ENCODE data around the gene BOC.

The BOC gene

DNA sequence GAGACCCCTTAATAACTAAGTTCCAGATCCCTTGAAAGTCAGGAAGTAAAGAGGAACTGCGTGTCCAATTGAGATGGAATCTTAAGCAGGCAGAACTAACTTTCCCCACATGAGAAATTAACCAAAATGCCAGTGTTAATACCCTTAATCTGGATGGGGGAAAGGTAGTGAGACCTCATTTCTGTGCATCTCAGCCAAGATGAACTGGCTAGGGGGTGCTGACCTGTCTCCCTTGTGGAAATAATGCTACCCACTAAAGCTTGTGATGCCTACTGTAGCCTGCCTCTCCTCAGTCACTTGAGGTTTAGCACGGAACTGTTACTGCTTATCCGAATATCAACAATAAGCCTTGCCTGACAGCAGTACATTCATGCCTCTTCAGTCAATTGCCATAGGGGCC is 15.1 kb downstream of the BOC start:
- no peak for DNase-seq

DNA sequence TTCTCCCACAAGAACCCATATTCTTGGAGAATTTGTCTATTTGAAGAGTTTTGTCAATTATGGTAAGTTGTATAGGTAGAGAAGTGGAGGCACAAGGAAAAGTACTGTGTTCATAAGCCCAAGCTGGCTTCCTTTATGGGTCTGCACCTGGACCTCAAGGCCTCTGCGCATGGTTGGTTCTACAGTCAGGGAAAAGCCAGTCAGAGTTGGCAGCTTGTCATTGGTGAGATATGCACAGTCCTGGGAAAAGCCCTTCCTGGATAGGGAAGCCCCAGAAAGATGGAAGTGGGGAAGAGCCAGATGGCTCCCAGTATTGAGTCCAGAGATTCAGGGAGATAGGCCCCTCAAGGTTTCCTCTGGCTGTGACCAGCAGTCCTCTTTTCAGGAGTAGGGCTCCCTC is 15.8 kb downstream of the BOC start:
- no peak for DNase-seq

DNA sequence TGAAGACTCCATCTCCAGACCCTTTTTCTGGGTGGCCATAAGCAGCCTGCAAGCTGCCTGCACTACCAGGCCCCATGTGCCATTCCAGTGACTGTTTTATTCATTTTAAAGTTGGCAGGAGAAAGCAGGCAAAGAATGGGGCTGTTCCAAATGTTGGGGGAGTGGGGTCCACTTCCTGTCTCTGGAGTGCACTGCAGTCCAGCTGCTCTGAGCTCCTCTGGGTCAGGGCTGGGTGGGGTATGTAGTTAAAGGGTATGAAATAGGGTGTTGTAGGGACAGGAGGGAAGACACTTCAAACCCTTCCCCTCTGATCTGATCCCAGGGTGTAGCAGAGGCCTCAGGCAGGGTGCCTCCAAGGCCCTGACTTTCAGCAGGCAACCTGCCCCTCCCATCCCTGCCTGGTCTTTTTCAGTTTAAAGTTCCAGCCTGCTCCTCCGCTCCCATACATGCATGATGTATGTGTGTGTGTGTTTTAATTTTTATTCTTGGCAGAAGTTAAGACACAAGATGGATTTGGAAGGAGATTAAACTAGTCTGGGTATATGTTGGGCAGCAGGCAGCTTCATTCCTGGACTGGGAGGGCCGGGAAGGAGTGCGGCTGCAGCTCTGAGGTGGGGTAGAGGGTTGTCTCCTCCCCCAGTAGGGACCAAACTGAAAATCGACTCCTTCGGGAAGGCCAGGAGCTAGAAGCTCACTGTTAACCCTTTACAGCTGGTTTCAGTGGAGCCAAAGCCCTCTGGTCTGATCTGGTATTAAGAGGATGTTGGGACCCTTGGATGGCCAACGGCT is 17.3 kb downstream of the BOC start:
- DNase-seq, result no peak

DNA sequence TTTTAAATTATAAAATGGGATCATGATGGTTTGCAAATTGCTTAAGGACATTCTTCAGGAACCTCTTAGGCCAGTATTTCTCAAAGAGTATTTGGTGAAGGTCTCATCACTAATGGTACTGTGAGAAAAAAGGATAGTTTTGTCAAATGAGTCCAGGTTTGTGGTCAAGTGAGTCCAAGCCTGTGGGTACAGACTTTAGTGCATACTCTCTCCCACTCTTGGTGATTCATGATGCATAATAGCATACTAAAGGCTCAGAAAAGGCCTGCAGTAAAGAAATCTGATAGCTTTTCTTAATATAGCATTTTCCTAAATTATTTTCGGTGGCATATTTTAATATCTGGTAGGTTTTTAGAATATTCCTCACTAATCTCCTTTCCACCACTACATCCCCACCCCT is 20.0 kb downstream of the BOC start:
- DNase-seq, result no peak

DNA sequence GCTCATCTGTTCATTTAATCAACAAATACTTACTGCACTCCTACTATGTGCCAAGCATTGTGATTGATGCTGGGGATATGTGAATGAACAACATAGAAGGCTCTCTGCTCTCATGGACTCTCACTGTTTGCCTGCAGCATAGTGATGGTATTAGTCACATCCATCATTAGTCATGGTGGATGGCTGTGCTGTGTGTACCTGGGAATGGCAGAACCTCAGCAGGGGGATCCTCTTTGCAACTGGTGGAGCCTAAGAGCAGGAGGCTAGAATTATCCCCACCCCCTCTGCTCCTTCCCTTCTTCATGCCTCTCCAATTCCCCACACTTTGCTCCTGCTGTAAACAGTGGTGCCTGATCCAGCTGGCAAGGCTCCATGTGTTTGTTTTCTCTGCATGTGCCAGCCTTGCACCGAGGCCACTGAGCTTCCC is 20.5 kb downstream of the BOC start:
- DNase-seq, result no peak

DNA sequence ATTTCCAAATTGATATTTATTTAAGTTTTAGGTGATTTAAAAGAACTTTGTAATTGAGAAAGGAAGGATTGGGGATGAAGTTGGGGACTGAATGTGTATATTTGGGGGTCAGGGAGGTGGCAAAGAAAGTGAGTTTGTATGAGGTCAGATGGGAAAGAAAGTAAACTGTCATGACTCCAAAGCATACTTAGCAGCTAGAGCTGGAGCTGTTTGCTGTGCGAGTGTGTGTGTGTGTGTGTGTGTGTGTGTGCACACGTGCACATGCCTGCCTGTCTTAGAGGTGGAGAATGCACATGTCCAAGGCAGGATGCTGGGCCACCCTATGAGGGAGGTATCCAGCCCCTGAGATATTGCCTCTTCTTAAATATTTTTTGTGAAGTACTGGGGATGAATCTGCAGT is 21.0 kb downstream of the BOC start:
- DNase-seq, result no peak

DNA sequence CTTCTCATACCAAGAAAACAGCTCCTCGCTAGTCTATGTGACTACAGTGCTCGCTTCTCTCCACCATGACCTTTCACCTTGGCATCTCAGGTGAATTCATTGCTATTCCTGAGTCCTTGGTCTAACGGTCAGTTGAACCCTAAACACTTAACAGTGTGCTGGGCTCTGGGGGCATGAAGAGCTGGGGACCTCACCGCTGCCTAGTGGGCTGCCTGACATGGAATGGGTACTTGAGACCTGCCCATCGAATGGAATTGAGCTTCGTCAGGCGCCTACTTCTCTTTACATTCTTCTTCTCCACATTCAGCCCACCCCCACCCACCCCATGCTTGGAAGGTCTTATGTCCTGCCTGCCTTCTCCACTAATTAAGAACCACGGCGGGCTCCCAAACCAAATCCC is 22.1 kb downstream of the BOC start:
- no peak for DNase-seq

DNA sequence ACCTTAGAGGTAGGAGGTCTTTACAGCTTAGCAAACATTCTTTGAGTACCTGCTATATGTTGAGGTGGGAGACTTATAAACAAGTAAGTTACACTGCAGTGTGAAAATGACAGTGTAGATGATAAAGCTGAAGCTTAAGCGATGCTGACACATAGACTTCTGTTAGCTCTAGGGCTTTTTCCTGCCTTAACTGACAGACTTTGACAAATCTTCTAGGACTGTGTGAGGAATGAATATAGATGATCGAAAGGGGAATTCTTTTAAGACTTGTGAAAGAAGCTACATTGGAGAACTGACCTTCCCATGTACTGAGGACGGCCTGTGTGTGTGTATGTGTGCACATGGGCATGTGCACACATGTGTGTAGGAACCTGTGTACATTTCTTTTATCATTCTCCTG is 22.7 kb downstream of the BOC start:
- no peak for DNase-seq

DNA sequence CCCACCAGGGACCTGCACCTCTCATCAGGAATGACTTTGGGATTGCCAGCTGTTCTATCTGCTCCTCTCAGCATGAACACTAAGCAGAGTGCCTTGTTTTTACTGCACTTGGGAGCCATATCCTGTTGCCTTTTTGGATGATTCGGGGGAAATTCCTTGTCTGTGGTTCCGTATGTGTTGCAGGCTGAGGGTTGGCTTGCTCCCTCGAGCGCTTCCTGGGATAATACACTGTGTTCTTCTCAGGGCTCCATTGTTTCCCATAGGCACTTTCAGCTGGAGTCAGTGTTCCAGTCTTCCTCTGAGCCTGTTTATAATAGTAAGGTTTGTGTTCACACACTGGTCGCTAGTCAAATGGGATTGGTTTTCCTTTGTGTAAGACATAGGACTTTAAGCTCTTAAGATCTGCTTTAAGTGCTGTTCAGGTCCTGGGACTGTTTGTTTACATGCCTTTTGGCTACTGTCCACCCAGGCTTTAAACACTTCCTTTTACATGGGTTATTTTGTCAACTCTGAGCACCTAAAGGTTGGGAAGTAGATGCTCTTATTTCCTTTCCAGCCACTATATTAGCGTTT is 23.4 kb downstream of the BOC start:
- no peak for DNase-seq

DNA sequence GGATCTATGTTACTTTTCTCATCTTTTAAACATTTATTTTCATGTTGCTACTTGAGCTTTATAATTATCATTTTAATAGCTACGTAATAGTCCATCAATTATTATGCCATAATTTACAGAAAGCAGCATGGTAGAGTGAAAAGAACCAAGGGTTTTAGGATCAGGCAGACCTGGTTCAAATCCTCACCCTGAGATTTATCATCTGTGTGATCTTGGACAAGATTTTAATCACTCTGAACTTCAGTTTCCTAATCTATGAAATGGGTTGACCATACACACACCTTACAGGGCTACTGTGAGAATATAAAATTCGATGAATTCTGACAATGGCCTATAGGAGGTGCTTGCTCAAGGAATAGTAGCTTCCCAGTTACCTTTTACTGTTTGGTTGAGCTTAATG is 27.1 kb downstream of the BOC start:
- no peak for DNase-seq

DNA sequence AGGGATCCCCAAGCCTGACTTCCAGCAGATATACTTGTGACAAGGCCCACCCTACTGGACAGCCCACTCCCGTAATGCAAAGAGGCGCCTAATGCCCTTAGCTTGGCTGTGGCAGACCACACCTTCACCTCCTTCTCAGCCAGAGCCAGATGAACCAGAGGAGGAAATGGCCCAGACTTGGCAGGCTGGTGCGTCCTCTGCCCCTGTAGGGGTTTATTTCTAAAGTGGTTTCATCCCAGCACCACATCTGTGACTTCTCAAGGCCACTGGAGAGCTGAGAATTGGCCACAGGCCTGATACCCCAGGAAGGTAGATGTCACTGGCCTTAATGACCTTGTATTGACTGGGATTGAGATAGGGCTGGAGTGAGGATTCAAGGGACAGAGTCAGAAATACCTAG is 29.5 kb downstream of the BOC start:
- no peak for DNase-seq

DNA sequence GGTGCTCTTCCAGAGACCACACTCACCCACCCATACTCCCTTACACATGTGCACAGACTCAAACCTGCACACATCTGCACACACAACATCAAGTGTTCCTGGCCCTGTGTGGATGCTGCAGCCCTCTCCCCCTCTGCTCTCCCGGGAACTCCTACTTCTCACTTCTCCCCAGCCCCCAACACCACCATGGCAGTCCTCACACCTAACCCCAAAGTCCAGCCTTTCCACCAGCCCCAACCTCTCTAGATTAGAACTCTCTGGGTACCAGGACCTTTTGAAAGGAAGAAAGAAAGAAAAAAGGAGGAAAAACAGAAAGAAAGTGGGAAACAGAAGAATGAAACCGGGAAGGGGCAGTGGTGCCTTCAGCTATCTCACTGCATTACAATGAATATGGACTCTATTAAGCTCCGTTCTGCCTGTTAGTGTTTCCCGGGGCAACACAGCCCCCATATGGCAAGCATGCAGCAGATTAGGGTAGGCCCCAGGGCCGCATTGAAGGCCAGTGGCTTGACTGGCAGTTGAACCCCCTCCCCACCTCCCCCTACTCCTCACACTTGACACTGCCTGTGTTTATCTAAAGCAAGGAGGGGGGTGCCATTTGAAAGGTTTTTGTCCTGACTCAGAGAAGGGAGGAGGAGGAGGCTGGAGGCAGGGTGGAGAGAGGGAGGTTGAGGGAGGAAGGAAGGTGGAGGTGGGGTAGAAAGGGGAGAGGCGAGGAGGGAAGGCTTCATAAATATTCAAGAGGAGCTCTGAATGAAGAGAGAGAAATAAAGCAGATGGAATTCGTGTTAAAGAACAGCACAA is 30.1 kb downstream of the BOC start:
- no peak for DNase-seq

DNA sequence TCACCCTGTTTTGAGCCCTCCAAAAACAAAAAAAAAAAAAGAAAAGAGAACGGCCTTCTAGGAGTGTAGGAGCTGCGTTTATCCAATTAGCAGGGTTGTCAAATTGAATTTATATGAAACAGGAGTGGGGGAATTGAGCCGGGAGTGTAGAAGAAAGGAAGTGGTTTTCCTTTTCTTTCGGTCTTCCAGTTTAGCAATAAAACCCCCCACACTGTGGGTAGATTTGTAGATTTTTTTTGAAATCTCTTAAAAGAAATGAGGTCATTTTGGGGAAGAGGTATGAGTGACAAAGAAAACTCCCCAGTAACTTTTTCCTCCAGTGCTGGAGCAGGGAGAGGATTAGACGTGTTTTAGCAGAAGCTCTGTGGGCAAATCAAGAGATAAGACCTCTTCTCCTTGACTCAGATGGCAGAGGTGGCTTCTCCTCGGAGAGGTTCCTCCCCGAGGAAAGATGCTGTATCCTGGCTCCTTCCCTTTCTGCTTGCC is 30.8 kb downstream of the BOC start:
- no peak for DNase-seq

DNA sequence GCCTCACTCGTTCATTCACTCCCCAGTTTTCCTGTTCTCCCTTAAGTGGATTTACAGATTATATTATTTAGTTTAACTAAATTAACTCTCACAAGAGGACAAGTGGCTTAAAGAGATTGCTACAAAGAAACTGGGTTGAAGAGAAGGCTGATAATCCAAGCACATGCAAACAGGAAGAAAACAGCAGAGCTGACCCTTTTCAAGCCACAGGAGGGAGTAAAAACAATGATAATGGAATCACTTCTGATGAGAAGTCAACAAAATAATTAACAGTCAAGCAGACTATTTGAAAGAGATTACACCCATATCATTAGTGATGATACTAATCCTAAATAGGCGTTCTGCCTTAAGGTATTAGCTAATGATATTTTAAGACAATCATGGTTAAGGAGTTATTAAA is 31.7 kb downstream of the BOC start:
- no peak for DNase-seq

DNA sequence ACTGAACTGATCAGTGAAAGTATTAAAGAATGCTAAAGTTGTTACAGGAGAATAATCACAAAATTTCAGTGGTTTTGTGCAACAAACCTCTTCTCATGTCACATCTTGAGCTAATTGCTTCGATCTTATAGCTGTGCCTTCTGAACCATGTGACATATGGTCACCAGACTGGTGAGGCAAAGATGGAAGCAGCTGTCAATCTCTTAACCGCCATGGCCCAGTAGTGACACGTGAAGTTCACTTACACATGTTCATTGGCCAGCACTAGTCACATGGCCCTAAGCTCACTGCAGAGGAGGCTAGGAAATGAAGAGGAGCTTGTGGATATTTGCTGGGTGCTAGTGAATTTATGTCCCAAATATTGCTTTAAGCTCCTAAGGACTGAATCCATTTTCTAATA is 32.5 kb downstream of the BOC start:
- DNase-seq, result no peak

DNA sequence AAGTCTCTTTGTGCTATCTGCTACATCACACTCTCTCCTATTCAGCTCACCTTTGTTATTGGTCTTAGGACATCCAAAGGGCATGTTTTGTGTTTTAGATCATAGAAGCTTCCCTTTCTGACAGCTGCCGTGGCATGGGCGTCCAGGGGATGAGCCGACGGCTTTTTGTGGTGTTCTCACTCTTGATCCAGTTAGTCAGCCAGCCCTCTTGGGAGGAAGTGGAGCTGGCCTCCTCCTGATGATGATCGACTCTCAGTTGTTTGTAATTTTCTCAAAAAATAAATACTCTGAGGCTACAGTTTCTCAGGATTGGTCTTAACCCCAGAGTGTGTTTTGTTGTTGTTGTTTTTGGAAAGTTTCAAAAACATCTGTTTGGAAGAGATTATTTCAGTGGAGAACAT is 34.4 kb downstream of the BOC start:
- no peak for DNase-seq

DNA sequence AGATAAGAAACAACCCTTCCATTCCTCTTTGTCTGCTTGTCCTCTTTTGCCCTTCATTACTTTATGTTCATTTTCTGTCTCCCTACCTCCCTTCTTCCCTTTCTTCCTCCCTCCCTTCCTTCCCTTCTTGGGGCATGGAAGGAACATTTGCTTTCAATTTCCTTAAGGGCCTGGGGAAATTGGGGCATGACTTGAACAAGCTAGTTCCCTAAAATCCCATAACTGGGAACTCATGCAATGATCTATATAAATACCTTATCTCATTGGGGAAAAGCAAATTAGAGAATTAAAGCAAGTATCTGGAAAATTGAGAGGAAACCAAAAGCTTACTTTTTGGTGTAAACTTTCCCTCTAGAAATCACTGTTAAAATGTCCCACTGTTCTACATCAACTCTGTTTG is 35.7 kb downstream of the BOC start:
- DNase-seq, result no peak

DNA sequence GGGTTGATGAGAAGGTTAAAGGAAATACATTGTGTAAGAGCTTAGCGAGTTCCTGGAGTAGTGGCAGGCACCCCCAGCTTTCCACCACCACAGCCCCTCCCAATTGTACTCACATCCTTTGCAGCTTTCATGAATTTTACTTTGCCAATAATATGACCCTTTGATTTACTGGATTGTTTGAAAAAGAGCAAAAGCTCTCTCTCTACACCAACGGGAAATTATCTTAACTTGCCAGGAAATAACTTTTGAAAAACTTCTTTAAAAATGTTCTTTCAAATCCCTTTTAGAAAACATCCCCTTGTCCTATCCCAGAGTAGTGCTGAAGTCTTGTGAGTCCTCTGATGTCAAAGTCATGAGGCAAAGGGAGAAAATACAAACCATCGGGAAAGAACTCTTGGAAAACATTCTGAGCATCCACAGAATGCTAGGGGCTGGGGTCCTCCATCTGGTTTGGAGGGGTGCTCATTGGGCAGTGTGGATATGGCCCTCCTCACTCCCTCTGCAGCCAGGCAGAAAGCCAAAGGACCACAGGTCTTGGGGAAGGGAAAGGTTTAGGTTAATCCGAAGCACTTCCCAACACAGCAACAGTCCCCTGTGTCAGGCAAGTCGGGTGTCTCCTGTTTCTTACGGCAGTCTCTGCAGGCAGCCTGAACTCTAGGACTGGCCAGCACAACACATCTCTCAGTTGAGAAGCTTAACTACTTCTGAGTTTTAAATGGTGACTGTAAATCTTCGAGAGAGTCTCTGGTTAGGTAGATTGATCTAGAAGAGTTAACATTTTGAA is 36.5 kb downstream of the BOC start:
- DNase-seq, result no peak

DNA sequence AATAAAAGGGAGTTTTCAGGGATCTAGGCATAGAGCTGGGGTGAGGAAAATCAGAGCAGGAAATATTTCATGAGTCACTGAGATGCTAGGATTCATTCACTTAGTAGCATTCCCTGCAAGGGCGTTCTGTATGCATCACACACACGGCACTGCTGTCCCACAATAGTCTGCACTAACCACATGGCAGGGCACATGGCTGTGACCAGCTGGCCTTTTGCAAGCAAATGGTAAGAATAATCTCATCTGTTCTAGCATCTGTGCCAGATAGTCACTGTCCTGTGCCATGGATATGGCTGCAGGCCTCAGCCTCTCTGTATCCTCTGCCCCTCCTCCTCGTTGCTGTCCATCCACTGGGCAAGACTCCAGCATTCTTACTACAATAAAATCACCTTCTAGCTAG is 37.8 kb downstream of the BOC start:
- DNase-seq, result no peak

DNA sequence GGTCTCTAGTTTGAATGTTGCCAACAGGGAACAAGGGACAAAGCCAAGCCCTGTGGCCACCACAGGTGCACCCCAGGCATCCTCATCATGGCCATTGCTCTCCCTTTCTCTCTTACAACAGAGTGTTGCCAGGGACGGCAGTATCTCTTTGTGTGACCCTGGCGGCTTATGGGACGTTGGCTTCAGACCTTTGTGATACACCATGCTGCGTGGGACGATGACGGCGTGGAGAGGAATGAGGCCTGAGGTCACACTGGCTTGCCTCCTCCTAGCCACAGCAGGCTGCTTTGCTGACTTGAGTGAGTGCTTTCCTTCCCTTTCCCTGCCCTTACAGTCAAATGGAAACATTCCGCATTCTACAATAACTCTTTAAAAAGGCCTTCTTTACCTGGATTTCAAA is 38.2 kb downstream of the BOC start:
- DNase-seq, result no peak

DNA sequence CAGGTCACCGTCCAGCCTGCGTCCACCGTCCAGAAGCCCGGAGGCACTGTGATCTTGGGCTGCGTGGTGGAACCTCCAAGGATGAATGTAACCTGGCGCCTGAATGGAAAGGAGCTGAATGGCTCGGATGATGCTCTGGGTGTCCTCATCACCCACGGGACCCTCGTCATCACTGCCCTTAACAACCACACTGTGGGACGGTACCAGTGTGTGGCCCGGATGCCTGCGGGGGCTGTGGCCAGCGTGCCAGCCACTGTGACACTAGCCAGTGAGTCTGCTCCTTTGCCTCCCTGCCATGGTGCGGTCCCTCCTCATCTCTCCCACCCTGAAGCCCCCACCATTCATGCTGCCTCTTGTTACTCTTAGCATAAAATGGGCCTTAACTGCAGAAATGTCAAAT is 39.2 kb downstream of the BOC start:
- no peak for DNase-seq

DNA sequence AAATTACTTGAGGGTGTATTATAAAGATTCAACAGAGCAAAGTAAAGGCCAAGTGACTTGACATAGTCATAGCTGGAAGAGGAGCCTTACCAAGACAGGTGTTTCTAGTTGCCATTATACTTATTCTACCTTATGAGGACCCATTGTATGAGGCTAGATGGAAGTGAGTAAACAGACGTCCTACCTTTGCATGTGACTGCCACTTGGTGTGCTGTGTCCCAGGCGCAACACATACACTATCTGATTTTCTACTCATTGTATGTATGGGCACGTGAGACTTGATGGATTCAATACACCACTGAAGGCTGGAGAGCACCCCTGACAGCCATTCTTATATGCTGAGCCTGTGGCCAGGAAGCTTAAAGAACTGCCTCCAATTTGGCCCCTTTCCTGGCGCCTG is 40.5 kb downstream of the BOC start:
- DNase-seq, result no peak

DNA sequence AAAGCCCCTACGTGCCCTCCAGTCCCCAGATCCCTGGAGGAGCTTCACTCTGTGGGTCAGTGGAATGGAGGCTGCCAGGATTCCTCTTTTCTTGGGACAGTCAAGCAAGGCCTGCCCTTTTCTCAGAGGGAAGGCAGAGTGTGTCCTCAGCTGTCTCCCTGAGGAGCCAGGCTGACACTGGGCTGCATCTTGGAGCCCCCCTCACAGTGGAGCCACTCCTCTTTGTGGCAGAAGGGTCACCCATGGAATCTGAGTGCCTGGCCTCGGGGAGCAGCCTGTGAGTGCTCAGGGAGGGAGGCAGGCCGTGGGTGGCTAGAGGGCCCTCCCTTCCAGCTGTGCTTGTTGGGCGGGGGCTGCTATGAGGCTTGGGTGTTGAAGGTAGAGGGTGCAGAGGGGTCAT is 41.2 kb downstream of the BOC start:
- no peak for DNase-seq
